ENCODE measurements around the gene ENGASE. TPM values are rescaled to one million over a fixed set of nuclear protein-coding genes. Genes with fewer than 3 reads are reported as not detected.

Gene ENGASE
- total RNA-seq, 1 donor from 2014 or later, result 31.5 TPM

DNA sequence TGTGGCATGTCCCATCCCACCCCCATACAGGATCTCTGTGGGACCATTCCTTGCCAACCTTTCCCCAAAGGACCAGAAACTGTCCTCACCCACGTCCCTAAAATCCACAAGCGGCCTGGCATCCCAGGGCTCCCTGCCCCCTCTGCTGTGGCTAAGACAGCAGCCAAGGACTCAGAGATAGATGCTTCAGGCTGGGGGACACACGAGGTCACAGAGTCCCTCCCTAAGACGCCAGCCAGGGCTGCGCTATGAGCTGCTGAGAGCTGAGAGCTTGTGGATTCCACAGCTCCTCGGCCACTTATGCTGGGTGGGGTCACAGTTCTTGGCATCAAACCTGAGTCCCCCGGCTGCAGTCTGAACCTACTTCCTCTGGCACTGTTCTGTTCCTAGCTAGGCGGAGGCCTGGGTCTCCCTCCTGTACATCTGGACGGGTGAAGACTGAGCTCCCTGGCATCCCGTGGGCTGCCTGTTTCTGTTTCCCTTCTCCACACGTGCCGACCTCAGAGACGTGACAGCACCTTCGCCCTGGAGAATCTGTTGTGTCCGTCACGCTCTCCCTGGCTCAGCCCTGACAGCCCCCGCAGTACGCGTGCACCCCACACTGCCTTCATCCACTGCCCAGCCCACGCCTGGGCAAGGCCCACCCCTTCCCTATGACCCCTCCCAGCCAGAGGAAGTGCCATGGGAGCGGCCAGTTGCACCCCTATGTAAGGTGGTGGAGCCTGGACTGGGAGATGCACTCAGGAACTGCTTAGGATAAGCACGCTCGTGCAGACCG is 61.2 kb downstream of the ENGASE start:
- H3K27ac ChIP-seq (replicated peaks), result no peak overlapping the region
- H3K4me3 ChIP-seq, result no peak overlapping the region
- no peak for DNase-seq
- H3K27me3 ChIP-seq (ENCODE audit: low read depth), result peaks cover 99% of the 10 kb centered on the region
- peaks cover 6% of the 10 kb centered on the region for H3K4me1 ChIP-seq
- H3K9me3 ChIP-seq (replicated peaks), result no peaks in the 10 kb centered on the region
- TF ChIP-seq, protein P1, sequence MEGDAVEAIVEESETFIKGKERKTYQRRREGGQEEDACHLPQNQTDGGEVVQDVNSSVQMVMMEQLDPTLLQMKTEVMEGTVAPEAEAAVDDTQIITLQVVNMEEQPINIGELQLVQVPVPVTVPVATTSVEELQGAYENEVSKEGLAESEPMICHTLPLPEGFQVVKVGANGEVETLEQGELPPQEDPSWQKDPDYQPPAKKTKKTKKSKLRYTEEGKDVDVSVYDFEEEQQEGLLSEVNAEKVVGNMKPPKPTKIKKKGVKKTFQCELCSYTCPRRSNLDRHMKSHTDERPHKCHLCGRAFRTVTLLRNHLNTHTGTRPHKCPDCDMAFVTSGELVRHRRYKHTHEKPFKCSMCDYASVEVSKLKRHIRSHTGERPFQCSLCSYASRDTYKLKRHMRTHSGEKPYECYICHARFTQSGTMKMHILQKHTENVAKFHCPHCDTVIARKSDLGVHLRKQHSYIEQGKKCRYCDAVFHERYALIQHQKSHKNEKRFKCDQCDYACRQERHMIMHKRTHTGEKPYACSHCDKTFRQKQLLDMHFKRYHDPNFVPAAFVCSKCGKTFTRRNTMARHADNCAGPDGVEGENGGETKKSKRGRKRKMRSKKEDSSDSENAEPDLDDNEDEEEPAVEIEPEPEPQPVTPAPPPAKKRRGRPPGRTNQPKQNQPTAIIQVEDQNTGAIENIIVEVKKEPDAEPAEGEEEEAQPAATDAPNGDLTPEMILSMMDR (IDR thresholded peaks at IDR 0.05; ENCODE audit: borderline replicate concordance), result no peak
- H3K36me3 ChIP-seq, result no peaks in the 10 kb centered on the region
- intact Hi-C loops (cut with micrococcal nuclease), result no loop called here

Other genes starting within 250 kb of the ENGASE start
- 19.4 TPM for gene USP36, start 234.0 kb upstream of the ENGASE start, total RNA-seq
- gene CEP295NL, start 171.6 kb upstream of the ENGASE start, total RNA-seq, result 0.55 TPM
- 91.8 TPM for gene TIMP2, start 149.4 kb upstream of the ENGASE start, total RNA-seq
- 585 TPM for gene LGALS3BP, start 94.9 kb upstream of the ENGASE start, total RNA-seq
- 24.2 TPM for gene CANT1, start 65.1 kb upstream of the ENGASE start, total RNA-seq
- 146 TPM for gene C1QTNF1, start 50.7 kb upstream of the ENGASE start, total RNA-seq

Measured in left ventricle myocardium inferior (tissue), 1 donor.